Measurements from ENCODE around the gene C10orf67.

DNA sequence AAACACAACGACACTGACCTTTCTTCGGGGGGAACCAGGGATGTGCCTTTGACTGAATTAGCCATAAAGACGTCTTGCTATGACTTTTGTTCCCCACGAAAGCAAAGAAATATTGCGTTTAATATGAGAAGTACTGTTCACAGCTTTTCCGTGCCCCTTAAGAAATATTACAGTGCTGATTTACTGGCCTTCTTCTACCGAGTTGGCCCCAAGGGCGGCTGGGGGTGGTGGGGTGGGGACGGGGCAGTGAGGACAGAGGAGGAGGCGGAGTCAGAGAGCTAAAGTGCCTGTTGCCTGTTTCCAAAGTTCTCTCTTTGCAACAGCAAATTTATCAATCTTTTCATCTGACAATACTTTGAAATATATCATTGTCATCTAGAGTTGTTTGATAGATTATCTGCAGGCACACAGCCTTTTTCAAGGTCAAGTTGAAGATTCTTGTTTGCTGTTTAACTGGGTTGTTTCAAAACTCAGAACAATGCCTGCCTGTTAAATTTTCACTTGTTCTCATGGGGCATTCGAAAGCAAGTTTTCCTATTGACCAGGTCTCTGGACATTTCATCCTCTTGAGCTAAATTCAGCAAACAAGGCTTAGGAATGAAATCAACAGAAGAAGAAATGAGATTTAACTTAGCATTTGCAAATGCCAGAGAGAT, 143.5 kb downstream of the C10orf67 start:
- TF ChIP-seq CTCF (conservative IDR thresholded peaks at IDR 0.05 in 1 of 2, IDR thresholded peaks at IDR 0.05 in 1 of 2; ENCODE audit: extremely low read depth in 1 of 2, insufficient read depth in 1 of 2, low read depth in 1 of 2, low read length in 2 of 2) (no peak), EZH2 (IDR thresholded peaks at IDR 0.05; ENCODE audit: borderline replicate concordance, low read length) (peak; percentile 18)

Measured in mammary epithelial cell (primary cell).